GM18498 (cell line): ENCODE data around the gene IGF2.
"Not testable (repeated sequence)": the region's sequence is repeated elsewhere in the genome, so short reads cannot be mapped to it uniquely, and the experiment has no call there.

Source experiments
- ATAC-seq: cut with Tn5 transposase; IDR thresholded peaks from one replicate; pipeline ENCODE4 v1.9.1; 2021; ENCODE audit warnings: mild to moderate bottlenecking, moderate library complexity; ENCODE audit not compliant: unreplicated experiment

The IGF2 gene

GRCh38 chr11:2139123-2139521 is at the start of gene IGF2:
IGF2 (minus strand) TSS chr11:2139389; CDS start chr11:2135523, 3,866 bp downstream.
- ATAC-seq: no peak

DNA sequence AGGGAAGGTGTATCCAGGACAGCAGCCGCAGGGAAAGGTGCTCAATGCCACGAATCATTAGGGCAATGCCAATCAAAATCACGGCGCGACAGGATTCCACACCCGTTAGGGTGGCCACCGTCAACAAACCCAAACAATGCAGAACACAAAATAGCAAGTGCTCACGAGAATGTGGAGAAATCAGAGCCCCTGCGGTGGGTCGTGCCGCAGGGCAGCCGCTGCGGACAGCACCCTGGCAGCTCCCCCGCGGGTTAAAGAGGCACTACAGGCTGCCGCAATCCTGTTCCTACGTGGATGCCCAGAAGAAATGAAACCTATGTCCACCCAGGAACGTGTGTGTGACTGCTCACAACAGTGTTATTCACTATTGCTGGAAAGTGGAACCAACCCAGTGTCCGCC is 49.6 kb upstream of the IGF2 start:
- ATAC-seq: no peak

- no peak for ATAC-seq
Observed at GRCh38 chr11:2187280-2187707, 48.1 kb upstream of the IGF2 start.

GRCh38 chr11:2186669-2187279 is 47.6 kb upstream of the IGF2 start:
- no peak for ATAC-seq

DNA sequence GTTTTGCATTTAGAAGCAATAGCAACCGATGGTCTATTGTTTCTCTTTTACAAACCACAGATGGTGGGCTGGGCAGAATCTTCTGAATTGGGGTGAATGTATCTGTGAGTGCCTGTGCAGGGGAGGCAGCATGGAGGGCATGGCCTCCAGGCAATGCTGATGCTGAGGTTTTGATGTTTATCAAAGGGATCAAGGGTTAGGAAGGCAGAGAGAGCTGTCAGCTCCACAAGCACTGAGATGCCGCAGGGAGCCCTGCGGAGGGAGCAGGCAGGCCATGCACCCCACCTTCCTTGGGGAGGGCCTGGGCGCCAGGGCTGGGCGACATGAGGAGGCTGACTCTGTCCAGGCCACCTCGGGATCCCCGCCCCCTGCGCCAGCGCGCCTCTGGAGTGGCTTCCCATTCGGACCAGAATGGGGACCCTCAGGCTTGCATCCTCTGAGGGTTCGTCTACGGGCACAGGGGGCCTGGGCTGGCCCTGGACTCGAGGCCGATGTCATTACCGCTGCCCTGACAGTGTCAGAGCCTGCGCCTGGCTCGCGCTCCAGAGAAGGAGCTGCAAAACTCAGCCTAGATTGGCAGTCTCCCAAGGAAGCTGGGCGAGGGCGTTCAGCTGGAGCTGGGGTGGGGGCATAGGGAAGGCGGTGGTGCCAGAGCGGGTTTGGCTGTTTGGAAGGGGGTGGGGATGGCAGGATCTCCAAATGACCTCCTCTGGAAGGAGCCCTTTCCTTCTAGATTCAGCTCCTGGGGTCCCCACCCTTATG is 46.3 kb upstream of the IGF2 start:
- no peak for ATAC-seq

- ATAC-seq: no peak
Observed at GRCh38 chr11:2182692-2183474, 43.7 kb upstream of the IGF2 start.

DNA sequence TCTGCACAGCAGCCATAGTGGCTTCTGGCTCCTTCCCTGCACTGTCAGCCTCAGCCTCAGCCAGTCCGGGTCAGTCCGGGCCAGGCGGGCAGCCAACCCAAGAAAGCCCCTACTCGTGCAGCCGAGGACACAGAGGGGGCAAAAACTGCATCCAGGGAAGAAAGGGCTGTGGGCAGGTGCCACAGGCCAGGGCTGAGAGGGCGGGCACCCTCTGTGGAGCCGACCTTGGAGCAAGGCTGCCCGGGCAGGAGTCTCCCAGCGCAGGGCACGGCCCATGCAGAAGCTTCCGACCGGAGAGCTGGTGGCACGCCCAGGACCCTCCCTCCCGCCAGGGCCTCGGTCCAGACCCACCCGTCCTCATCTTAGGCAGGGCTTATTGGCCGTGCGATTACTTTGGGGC is 42.9 kb upstream of the IGF2 start:
- ATAC-seq: no peak

GRCh38 chr11:2180789-2181370 is 41.7 kb upstream of the IGF2 start:
- no peak for ATAC-seq

DNA sequence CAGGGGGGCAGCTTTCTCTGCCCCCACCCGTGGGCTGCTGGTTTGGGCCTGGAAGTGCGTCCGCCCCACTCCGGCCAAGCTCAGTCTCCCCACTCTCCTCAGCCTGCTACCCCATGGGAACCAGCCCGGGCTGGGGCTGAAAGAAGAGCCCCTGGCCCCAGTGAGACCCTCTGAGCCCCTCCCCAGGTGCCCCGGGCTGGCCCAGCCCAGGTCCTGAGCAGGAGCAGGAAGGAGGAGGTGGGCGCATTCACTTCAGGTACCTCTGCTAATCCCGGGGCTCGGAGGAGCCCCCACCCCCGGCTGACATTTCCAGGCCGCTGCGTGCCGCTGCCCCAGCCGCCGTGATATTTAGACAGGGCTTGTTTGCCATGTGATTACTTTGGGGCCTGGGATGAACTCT is 41.2 kb upstream of the IGF2 start:
- ATAC-seq: no peak

- ATAC-seq: no peak
Observed at GRCh38 chr11:2179516-2179915, 40.3 kb upstream of the IGF2 start.

- ATAC-seq: no peak
Observed at GRCh38 chr11:2178906-2179494, 39.8 kb upstream of the IGF2 start.

- not testable (repeated sequence) for ATAC-seq
Observed at GRCh38 chr11:2178055-2178773, 39.0 kb upstream of the IGF2 start.

DNA sequence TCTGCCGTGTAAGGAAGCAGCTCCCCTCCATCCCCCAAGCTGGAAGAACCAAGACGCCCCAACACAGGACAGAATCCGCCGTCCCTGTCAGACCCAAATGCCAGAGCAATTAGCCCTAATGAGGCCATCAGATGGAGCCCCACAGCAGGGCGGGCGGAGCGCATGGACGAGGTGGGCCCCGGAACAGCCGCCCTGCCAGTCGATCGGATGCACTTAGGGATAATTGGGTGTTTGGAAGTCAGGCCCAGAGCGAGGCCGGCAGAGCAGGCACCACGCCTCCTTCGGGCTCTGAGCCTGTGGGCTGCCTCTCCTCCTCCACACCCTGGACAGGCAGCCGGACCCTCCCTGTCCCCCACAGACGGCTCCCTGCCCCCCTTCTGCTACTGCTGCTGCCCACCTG is 37.9 kb upstream of the IGF2 start:
- no peak for ATAC-seq

GRCh38 chr11:2176389-2176900 is 37.3 kb upstream of the IGF2 start:
- no peak for ATAC-seq

DNA sequence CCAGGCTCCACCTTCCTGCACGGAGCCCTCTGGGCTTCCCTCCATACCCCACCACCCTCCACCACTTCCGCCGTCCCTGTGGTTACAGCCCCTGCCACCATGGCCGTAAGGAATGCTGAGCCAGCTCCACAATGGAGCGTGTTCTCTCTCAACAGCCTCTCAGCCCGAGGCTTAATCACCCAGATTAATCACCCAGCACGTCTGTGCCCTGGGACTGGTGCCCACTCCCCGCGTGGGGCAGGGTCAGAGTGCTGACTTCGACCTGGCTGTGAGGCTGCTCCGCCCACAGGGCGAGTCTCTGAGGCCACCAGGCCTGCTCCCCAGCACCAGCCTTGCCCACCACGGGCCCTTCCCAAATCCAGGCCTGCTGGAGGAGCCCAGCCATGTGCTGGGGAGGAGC is 36.5 kb upstream of the IGF2 start:
- no peak for ATAC-seq

GRCh38 chr11:2174361-2174760 is 35.2 kb upstream of the IGF2 start:
- ATAC-seq: no peak

DNA sequence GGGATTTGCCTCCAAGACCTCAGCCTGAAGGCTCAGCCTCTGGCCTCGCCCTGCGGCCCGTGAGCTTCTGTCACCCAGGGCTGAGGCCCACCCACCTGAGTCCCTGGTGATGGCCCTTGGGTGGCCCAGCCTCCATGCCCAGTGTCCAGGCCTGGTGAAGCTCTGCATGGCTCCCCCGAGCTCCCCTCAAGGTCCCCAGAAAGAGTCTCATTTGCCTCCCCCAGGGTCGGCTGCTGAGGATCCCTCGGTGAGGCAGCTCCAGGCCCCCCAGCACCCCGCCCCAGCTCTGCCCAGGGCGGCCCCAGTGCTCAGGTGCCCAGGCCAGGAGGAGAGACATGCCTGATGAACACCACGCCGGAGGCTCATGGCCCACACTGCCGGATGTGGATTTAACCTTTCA is 34.6 kb upstream of the IGF2 start:
- ATAC-seq: no peak

DNA sequence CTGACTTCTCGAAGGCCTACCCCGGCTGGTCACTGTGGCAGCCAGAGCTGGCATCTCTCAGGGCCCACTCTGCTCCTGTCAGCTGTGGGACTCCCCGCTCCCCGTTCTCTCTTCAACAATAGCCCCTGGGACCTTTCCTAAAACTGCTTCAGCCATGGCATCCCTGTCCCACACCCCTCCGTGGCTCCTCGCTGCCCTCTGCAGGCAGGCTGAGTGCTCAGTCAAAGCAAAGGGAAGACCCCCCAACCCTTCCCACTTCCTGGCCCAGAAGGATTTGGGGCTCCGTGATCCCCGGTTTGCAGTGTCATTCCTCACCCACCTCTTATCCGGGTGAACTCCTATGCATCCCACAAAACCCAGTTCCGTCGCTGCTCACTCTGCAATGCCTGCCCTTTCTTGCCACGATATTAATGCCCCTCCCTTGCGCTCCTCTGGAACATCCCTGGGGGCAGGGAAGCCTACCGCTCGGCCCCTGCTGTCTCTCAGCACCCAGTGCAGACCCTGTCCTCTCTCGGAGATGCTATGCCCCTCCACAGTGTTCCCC is 34.0 kb upstream of the IGF2 start:
- no peak for ATAC-seq

GRCh38 chr11:2172676-2173075 is 33.5 kb upstream of the IGF2 start:
- ATAC-seq: no peak

DNA sequence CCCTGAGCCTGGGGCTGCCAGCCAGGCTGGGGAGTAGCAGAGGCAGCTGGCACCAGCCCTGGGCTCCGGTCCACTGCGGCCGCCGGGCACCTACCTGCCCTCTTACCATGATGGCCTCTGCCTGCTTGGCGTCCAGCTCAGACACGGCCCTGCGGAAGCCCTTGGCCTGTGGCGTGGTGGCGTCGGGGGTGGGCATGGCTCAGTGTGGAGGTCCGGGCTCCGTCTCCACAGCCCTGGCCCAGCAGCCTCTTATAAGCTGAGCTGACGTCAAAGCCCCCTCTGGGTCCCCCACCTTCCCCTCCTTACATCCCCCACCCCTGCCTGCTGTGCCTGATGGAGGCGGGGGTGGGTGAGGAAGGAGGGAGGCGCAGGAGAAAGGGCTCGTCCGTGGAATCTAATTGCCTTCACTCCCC is 32.4 kb upstream of the IGF2 start, which contains the start of gene TH:
TH (minus strand) TSS at position 225 of the 413 bp plus-strand sequence; CDS start at position 196, 29 bp downstream.
- ATAC-seq: no peak
